Activated CD8-positive, alpha-beta T cell treated with anti-CD3 and anti-CD28 coated beads, Interleukin-2, amount 10 ng/mL, durations not matched to agents 7 days and 5 days (primary cell): ENCODE results near the gene OPTC. TPM values are rescaled to one million over a fixed set of nuclear protein-coding genes. Genes with fewer than 3 reads are reported as not detected.

Experiments
- ATAC-seq: fragments of 150-1000 bp; cut with Tn5 transposase; one replicate; pipeline ENCODE4 v1.10.0; 2021; ENCODE audit warnings: moderate library complexity
- CTCF ChIA-PET: fragments of 350-600 bp; sonication (Branson Sonifier 250); formaldehyde crosslinking; loops from one replicate; lab custom pipeline; 2021; ENCODE audit warnings: antibody characterized with exemption; lab: Charles Lee
- POLR2A ChIA-PET: fragments of 350-600 bp; sonication (Branson Sonifier 250); formaldehyde crosslinking; loops from one replicate; lab custom pipeline; 2021; ENCODE audit warnings: antibody characterized with exemption; lab: Charles Lee
- DNase-seq: peaks from one replicate; pipeline ENCODE4 v3.0.0-alpha.2; 2020
- H3K27ac Mint-ChIP-seq: one replicate; pipeline ENCODE4 v1.8.0; 2021; ENCODE audit warnings: mild to moderate bottlenecking, mixed read lengths
- H3K27me3 Mint-ChIP-seq: one replicate; pipeline ENCODE4 v1.8.0; 2021; ENCODE audit warnings: low read depth, mixed read lengths
- H3K36me3 Mint-ChIP-seq: one replicate; pipeline ENCODE4 v1.8.0; 2021; ENCODE audit warnings: low read depth, mixed read lengths
- H3K4me1 Mint-ChIP-seq: one replicate; pipeline ENCODE4 v1.8.0; 2021; ENCODE audit warnings: low read depth, mixed read lengths
- H3K4me3 Mint-ChIP-seq: one replicate; pipeline ENCODE4 v1.8.0; 2021; ENCODE audit warnings: mild to moderate bottlenecking, mixed read lengths
- H3K9me3 Mint-ChIP-seq: one replicate; pipeline ENCODE4 v1.8.0; 2022; ENCODE audit warnings: mixed read lengths; ENCODE audit not compliant: insufficient read depth
- total RNA-seq, 2 experiments: library from RNA; stranded (reverse); gene quantifications; one replicate each; pipeline ENCODE4 v1.2.3, GENCODE V29; 2021

The OPTC gene
- total RNA-seq, 2 experiments from 2014 or later = not detected

- H3K4me1 Mint-ChIP-seq = peaks cover 4% of the 10 kb centered on the region
- POLR2A ChIA-PET = no interaction called here
- CTCF ChIA-PET = no interaction called here
- no peak overlapping the region for H3K27ac Mint-ChIP-seq
- peaks cover 20% of the 10 kb centered on the region for H3K27me3 Mint-ChIP-seq
- no peaks in the 10 kb centered on the region for H3K36me3 Mint-ChIP-seq
- no peak for DNase-seq
- no peaks in the 10 kb centered on the region for H3K9me3 Mint-ChIP-seq
- no peak for ATAC-seq
- H3K4me3 Mint-ChIP-seq = no peak overlapping the region
Observed at GRCh38 chr1:203555511-203556046, 61.6 kb downstream of the OPTC start.

GRCh38 chr1:203556047-203556851 lies 62.3 kb downstream of the OPTC start:
- no peak overlapping the region for H3K27ac Mint-ChIP-seq
- H3K4me1 Mint-ChIP-seq = peaks cover 4% of the 10 kb centered on the region
- ChIA-PET CTCF (no interaction called here), POLR2A (no interaction called here)
- H3K27me3 Mint-ChIP-seq = peaks cover 26% of the 10 kb centered on the region
- H3K9me3 Mint-ChIP-seq = no peaks in the 10 kb centered on the region
- no peak for ATAC-seq
- H3K4me3 Mint-ChIP-seq = no peak overlapping the region
- no peaks in the 10 kb centered on the region for H3K36me3 Mint-ChIP-seq
- DNase-seq = no peak

- H3K36me3 Mint-ChIP-seq = no peaks in the 10 kb centered on the region
- CTCF ChIA-PET = no interaction called here
- POLR2A ChIA-PET = no interaction called here
- no peak overlapping the region for H3K27ac Mint-ChIP-seq
- DNase-seq = no peak
- H3K4me3 Mint-ChIP-seq = no peak overlapping the region
- H3K9me3 Mint-ChIP-seq = no peaks in the 10 kb centered on the region
- H3K27me3 Mint-ChIP-seq = peaks cover 29% of the 10 kb centered on the region
- no peak for ATAC-seq
- H3K4me1 Mint-ChIP-seq = peaks cover 4% of the 10 kb centered on the region
Observed at GRCh38 chr1:203557390-203557789, 63.4 kb downstream of the OPTC start.

- H3K27ac Mint-ChIP-seq = no peak overlapping the region
- no peak for ATAC-seq
- no peaks in the 10 kb centered on the region for H3K9me3 Mint-ChIP-seq
- no peak for DNase-seq
- ChIA-PET POLR2A (no interaction called here), CTCF (no interaction called here)
- peaks cover 4% of the 10 kb centered on the region for H3K4me1 Mint-ChIP-seq
- no peaks in the 10 kb centered on the region for H3K36me3 Mint-ChIP-seq
- H3K4me3 Mint-ChIP-seq = no peak overlapping the region
- peaks cover 29% of the 10 kb centered on the region for H3K27me3 Mint-ChIP-seq
Observed at GRCh38 chr1:203558064-203558760, 64.3 kb downstream of the OPTC start.

Other genes starting within 250 kb of the OPTC start
- 10 to 100 TPM; 58.6 to 58.9 TPM for gene BTG2, start 188.6 kb upstream of the OPTC start, total RNA-seq
- not detected for gene FMOD, start 143.0 kb upstream of the OPTC start, total RNA-seq
- not detected for gene PRELP, start 18.3 kb upstream of the OPTC start, total RNA-seq
- gene ATP2B4, start 132.7 kb downstream of the OPTC start, total RNA-seq = 10 to 100 TPM; 65.0 to 65.1 TPM